ENCODE measurements around the gene MTFP1.

DNA sequence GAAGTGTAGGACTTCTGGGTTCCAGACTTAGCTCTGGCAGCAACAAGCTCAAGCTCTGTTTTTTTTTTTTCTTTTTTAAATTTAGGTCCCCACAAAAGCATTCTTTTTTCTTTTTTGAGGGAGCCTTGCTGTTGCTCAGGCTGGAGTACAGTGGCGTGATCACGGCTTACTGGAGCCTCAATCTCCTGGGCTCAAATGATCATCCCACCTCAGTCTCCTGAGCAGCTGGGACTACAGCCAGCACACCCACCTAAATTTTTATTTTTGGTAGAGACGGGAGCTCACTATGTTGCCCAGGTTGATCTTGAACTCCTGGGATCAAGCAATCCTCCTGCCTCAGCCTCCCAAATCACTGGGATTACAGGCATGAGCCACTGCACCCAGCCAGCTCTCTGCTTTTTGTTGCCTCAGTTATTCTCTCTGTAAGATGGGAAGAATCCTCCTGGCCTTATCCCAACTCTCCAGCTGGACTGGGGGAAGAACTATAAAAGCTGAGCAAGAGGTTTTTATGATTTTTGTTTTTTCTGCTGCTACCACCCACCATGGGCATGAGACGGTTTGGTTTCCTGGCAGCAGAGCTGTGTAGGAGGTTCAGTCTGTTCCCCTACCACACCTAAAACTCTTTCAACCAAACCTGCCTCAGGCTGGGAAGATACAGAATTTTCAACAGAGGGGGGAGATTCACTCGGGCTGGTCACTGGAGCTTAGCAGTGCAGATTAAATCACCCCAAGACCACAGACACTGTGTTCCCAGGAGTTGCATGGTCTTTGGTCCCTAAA, 11.6 kb upstream of the MTFP1 start:
- TF ChIP-seq, protein P1, sequence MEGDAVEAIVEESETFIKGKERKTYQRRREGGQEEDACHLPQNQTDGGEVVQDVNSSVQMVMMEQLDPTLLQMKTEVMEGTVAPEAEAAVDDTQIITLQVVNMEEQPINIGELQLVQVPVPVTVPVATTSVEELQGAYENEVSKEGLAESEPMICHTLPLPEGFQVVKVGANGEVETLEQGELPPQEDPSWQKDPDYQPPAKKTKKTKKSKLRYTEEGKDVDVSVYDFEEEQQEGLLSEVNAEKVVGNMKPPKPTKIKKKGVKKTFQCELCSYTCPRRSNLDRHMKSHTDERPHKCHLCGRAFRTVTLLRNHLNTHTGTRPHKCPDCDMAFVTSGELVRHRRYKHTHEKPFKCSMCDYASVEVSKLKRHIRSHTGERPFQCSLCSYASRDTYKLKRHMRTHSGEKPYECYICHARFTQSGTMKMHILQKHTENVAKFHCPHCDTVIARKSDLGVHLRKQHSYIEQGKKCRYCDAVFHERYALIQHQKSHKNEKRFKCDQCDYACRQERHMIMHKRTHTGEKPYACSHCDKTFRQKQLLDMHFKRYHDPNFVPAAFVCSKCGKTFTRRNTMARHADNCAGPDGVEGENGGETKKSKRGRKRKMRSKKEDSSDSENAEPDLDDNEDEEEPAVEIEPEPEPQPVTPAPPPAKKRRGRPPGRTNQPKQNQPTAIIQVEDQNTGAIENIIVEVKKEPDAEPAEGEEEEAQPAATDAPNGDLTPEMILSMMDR (IDR thresholded peaks at IDR 0.05) = no peak
- TF ChIP-seq ZFX (IDR thresholded peaks at IDR 0.05; ENCODE audit: borderline replicate concordance) = no peak

Measured in 22Rv1 (cell line).